Measurements from ENCODE around the gene POU2F2.
"Not testable (repeated sequence)": the region's sequence is repeated elsewhere in the genome, so short reads cannot be mapped to it uniquely, and the experiment has no call there.

POU2F2 gene

DNA sequence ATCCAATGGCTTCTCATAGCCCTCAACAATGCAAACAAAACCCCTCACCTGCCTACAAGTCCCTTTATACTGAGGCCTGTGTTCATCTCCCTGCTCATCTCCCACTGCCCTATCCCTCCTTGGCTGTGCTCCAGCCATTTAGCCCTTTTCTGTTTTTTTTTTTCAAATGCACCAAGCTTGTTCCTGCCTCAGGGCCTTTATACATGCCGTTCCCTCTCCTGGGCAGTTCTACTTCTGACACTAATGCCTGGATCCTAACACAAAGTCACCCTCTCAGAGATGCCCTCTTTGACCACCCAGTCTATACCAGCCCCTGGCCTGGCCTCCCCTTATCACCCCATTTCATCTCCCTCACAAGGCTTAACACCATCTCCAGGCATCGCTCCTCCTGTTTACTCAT, 29.4 kb downstream of the POU2F2 start:
- no peak for DNase-seq (ENCODE audit: low read depth in 1 of 2, low spot score in 1 of 2)

DNA sequence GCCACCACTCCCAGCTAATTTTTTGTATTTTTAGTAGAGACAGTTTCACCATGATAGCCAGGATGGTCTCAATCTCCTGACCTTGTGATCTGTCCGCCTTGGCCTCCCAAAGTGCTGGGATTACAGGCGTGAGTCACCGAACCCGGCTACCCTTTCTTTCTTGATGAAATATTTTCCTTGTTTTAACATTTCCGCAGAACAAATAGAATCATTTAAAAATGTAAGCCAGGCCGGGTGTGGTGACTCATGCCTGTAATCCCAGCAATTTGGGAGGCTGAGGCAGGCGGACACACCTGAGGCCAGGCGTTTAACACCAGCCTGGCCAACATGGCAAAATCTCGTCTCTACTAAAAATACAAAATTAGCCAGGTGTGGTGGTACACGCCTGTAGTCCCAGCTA, 32.0 kb downstream of the POU2F2 start:
- not testable (repeated sequence) for DNase-seq (ENCODE audit: low read depth in 1 of 2, low spot score in 1 of 2)

DNA sequence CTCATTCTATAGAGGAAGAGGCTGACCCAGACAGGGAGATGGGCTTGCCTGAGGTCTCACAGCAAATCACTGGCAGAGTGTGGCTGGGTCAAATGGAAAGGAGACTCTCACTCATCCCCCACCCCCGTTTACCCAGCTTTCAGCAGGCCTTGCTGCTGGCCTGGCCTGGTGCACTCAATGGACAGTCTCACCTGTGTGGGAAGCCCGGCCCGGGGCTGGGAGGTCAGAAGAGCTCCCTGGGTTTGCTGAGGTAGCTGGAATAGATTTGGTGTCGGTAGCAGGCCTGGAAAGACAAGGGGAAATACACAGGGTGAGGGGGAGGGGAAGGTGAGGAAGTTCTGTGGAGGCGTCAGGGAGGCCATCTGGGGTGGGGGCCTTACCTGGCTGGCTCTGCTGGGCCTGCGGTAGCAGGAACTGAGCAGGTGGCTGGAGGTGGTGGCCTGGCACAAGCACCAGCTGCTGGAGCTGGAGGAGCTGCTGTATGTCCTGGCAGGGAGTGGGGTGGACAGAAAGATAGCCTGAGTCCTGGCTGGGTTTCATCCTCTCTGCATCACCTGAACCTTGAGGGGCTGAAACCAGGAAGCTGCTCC, 32.8 kb downstream of the POU2F2 start:
- DNase-seq (ENCODE audit: low read depth in 1 of 2, low spot score in 1 of 2): no peak

DNA sequence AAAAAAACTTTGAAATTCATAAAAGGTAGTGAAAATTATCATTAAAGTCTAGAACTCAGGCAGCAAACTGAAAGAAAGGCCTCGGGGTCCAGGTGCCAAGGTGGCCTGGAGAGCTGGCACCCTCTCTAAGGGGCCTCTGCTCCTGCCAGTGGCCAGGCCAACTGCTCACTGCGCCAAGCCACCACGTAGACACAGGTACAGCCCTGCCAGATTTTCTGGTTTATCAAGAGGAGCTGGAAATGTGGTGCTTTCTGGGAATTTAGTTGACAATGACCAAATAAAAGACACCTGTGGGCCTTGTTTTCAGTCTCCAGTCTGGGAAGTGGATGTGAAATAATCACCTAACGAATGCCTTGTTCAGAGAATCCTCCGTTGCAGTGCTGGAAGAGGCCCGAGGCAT, 33.5 kb downstream of the POU2F2 start:
- DNase-seq (ENCODE audit: low read depth in 1 of 2, low spot score in 1 of 2): no peak

DNA sequence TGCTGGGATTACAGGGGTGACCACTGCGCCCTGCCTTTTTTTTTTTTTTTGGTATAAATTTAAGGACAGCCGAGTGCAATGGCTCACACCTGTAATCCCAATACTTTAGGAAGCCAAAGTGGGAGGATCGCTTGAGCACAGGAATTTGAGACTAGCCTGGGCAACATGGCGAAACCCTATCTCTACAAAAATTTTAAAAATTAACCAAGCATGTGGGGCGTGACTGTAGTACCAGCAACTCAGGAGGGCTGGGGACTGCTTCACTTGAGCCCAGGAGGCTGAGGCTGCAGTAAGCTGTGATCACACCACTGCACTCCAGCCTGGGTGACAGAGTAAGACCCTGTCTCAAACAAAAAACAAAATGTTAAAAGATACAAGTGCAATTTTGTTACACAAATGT, 34.8 kb downstream of the POU2F2 start:
- DNase-seq (ENCODE audit: low read depth in 1 of 2, low spot score in 1 of 2): no peak

DNA sequence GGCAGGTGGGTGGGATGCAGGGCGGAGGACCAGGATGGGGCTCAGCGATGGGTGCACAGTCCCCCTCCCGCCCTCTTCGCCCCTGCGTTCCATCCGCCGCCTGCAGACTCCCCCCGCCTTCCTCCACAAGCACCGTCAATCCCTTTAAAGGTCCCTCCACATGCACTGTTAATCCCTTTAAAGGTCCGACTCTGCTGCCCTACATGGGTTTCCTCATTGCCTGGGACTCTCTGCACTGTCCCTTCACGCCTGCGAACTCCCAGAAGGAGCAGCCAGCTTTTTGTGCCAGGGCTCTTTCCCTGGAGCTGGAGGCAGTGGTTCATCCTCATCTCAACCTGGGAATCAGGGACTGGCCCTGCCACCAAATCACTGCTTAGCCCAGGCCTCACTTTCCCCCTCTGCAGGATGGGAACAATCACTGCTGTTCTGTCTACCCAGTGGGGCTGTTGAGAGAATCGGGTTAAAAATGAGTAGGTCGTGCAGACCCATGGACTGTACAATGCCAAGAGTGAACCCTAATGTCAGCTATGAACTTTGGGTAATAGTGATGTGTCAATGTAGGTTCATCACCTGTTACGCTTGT, 35.9 kb downstream of the POU2F2 start:
- DNase-seq (ENCODE audit: low read depth in 1 of 2, low spot score in 1 of 2): no peak

DNA sequence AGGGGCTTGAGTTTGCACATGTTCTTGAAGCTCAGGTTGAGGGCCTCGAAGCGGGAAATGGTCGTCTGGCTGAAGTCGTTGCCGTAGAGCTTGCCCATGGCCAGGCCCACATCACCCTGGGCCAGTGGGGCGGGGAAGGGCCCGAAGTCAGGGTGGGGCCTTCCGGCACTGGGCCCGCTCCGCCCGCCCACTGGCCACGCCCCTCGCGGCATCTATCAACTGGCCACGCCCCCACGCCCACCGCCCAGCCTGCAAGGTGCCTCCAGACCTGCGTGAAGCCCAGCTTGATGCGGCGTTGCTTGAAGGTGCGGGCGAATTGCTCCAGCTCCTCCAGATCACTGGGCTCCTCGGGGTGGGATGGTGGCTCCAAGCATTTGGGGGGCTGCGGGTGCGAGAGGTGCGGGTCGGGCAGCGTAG, 36.4 kb downstream of the POU2F2 start:
- DNase-seq (ENCODE audit: low read depth in 1 of 2, low spot score in 1 of 2): no peak

DNA sequence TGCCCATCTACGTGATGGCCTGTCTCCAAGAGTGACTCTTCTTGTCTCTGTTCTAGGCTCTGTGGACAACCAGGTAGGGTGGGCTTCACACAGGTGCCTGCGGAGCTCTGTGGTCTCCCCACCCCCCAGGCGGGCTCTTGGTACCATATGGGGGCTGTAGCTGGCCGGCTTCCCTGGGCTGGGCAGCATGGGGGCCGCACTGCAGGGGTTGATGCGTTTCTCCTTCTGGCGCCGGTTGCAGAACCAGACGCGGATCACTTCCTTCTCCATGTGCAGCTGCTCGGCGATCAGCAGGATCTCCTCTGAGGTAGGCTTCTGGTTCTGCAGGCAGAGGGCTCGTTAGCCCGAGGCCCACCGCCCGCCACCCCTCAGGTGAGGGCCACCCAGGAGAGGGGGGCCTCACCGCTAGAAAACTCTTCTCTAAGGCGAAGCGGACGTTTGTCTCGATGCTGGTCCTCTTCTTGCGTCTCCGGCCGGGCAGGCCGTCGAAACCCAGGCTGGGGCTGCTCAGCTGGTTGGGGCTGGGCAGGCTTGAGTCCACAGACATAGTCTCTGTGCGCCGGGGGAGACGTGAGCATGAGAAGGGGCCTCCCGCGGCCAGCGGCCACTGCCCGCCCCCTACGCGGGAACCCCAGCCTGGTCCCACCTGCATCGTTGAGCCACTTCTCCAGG, 37.0 kb downstream of the POU2F2 start:
- DNase-seq (ENCODE audit: low read depth in 1 of 2, low spot score in 1 of 2): no peak

DNA sequence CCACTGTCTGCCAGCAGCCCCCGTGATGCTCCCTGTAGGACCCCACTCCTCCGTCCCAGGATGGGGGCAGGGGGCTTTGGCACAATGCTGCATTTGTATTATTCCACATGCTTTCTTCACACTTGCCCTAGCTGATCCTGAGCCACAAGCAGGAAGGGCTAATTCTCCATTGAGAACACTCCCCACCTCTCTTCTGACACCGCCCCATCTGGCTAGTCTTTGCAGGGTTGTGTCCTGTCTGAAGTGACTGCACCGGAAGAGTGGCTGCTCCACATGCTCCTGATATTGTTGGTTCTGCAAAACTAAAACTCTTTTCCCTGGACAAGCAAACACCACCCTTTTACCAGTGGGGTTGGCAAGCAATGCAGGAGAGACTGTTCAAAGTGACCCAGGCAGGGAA, 38.3 kb downstream of the POU2F2 start:
- DNase-seq (ENCODE audit: low read depth in 1 of 2, low spot score in 1 of 2): no peak

DNA sequence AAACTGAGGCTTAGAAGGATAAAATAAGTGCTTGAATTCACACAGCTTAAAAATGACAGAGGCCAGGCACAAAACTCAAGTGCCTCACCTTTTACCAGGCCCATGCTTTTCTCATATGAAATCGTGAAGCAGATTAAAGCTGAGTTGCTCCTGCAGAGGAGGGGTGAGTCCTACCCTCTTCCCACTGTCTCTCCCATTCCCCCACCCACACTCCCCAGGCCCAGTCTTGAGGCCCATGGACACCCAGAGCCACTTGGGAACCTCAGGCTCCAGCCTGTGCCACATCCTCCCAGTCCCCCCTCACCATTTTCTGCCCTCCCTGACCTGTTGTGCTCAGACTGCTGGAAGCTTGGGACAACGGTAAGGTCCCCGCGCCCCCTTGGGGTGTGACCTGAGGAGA, 38.7 kb downstream of the POU2F2 start:
- DNase-seq (ENCODE audit: low read depth in 1 of 2, low spot score in 1 of 2): no peak

DNA sequence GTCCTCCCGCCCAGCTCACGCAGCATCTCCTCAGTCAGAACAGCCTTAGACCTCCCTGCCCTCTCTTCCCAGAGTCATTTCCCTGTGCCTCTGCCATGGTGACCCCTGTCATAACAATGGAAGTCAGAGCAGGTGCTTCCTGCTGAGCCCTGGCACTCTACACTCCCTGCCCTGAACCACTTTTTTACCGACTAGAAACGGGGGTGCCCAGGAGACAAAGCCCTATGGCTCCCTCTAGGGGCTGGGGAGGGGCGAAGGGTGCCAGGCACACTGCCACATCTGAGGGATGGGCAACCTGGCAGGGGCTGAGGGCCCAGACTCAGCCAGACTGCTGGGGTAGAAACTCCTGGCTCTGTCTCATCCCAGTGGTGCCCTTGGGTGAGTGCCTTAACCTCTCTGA, 39.9 kb downstream of the POU2F2 start:
- no peak for DNase-seq (ENCODE audit: low read depth in 1 of 2, low spot score in 1 of 2)

DNA sequence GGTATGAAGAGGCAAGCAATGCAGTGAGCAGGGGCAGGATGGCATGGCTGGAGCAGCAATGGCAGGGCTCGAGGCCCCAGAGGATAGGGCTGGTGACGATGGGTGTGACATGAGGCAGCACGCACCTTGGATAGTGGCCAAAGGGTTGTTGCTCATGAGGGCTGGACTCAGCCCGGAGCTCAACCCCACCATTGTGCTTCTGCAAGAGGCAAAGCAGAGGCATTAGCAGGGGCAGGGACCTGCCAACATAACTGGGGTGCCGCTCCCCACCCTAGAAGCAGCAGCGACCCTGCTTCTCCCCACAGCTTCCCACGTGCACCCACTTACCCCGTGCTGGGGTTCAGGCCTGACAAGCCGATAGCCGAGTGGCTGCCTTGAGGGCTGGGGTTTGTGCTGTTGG, 40.5 kb downstream of the POU2F2 start:
- DNase-seq (ENCODE audit: low read depth in 1 of 2, low spot score in 1 of 2): no peak

DNA sequence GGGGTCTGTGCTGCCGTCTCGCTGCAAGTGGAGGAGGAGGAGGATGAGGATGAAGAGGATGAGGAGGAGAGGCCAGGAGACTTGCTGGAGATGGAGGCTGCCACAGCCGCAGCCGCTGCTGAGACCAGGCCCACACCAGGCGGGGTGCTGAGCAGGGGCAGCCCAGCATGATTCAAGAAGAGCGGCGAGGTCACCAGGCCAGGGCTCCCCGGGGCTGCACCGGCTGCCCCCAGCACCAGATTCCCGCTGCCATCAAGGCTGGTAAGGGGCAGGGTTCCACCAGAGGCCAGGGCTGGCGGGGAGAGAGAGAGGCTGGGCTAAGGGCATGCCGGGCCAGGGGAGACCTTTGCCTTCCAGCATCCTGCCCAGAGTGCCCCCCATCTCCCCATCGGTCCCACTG, 40.9 kb downstream of the POU2F2 start:
- no peak for DNase-seq (ENCODE audit: low read depth in 1 of 2, low spot score in 1 of 2)

DNA sequence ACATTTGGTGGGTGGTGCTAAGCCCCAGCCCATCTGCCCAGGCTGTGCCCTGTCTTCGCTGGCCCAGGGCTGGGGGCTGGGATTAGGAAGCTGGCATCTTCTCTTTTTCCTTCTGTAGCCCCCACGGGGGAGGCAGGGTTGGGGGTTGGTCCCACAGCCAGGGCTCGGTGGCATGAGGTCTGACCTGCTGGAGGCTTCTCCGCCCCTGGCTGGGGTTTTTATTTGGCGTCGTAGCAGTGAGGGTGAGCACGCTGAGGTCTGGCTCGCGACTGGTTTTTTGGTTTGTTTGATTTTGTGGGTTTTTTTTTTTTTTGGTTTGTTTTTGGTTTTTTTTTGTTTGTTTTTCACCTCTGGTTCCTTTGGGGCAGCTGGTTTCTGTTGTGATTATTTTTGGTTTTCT, 41.6 kb downstream of the POU2F2 start:
- DNase-seq (ENCODE audit: low read depth in 1 of 2, low spot score in 1 of 2): no peak

DNA sequence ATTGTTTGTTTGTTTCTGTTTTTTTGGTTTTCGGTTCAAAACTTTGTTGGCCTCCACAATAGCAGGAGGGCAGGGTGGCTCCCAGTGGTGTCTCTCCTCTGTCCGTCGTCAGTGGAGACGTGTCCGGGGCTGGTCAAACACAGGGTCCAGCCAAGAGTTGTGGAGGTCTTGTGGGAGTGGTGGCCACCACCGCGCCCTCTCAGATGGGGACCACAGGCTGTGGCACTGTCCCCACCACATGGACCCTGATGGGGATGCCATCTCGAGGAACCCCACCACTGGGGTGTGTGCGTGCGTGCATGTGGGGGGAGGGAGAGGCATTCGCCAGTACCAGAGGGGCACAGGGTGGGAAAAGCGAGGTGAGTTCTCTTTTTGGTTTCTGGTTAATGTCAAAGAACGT, 42.5 kb downstream of the POU2F2 start:
- DNase-seq (ENCODE audit: low read depth in 1 of 2, low spot score in 1 of 2): no peak

DNA sequence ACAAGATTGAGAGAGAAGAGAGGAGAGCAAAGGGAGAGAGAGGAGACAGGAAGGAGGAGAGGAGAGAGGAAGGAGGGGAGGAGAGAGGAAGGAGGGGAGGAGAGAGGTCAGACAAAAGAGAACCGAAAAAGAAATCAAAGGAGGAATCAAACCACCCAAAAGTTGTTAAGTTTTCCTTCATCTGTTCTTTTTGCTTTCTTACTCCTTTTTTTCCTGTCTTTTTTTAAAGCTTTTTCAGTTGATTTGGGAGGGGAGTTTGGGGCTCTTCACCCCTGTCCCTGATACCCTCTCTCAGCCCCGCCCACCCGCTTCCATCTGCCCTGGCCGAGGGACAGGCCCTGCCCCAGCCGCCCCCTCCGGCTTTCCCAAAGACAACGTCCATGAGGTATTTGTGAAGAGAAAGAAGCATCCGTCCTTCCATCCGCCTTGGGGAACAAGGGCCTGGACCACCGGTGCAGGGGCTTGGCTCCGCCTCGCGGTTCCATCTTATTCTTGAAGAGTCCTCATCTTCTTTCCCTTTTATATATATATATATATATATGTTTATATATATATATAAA, 43.0 kb downstream of the POU2F2 start:
- no peak for DNase-seq (ENCODE audit: low read depth in 1 of 2, low spot score in 1 of 2)

DNA sequence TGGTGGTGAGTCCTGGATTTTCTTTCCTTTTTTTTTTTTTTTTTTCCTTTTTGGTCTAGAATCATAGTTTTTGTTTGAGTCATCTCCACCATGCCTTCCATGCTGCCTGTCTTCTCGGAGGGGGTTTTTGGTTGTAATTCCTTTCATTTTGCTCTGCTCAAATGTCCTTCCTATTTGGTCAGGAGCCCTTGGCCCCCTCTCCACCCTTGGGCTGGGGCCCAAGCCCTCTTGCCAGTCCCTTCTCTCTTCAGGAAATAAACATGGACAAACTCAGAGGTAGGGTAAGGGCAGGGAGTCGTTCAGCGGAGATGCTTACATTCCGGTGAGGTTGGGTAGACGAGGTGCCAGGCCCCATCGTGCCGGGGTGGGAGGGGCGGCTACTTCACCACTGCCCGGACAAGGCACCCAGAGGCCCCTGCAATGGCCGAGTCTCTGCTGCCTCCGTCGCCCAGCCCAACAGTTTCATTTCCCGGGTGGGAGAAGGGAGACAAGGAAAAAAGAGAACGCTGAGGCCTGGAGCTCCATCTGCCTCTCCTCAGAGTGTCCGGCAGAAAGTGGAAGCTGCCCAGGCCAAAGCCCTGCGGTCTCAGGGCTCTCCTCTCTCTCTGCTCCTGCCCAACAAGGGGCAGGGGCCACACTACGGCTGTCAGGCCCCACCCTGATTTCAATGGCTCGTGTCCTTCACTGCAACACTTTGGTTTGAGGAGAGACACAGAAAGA, 43.6 kb downstream of the POU2F2 start:
- no peak for DNase-seq (ENCODE audit: low read depth in 1 of 2, low spot score in 1 of 2)

DNA sequence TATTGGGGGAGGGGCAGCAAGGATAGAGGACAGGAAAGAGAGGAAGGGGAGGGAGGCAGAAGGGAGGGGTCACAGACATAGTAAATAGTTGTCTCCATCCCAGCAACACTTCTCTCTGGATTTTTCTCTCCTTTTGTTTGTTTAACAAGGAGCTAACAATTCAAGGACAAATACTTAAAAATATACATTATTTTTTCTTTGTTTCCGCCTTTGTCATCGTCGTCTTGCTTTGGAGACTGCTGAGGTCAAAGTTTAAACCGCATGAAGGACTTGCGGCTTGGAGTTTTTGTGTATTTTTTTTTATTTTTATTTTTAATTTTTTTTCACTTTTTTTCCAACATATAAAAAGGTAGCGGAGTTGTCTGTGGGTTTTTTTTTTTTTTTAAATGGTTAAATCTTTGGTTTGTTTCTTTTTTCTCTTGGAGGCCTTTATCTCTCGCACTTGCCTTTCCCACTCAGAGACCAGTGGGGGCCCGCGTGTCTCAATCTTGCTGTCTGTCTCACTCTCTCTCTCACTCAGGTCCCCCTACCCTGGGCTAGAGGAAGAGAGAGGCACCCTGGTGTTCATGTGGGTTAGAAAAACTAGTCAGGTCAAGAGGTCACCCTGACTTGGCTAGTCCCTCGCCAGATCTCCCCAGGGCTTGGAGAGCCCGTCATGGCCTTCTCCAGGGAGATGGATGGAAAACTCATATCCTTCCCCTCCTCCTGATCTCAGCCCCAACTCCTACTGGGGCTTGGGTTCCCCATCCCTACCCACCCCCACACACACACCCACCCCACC, 45.3 kb downstream of the POU2F2 start:
- no peak for DNase-seq (ENCODE audit: low read depth in 1 of 2, low spot score in 1 of 2)

DNA sequence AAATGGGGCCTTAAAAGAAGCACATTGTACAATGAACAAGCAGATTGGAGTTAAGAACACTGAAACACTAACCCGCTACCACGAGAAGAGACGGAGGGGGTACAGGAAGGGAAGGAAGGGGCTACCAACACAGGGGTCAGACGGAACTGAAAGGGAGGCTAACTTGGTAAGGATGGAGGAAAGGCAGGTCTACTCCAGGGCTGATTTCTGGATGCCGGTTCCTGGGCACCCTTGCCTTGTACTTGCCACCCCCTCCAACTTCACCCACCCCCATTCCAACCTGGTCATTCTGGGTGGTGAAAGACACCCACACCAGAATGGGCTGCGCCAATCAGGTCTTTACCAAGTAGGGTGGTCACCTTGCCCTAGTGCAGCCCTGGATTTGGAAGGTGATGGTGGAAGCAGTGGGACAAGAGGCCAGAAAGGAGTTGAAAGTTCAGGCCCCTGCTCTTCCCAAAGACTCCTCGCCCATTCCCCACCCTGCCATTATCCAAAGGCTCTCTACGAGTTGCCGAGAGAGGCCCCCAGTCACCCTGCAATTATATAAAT, 46.0 kb downstream of the POU2F2 start:
- no peak for DNase-seq (ENCODE audit: low read depth in 1 of 2, low spot score in 1 of 2)

DNA sequence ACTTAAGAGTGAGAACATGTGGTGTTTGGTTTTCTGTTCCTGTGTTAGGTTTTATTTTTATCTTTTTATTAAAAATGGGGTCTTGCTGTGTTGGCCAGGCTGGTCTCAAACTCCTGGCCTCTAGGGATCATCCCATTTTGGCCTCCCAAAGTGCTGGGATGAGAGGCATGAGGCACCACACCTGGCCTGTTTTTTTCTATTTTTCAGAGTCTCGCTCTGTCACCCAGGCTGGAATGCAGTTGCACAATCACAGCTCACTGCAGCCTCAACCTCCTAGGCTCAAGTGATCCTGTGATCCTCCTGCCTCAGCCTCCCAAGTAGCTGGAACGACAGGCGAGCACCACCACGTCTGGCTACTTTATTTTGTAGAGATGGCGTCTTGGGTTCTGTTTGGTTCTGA, 48.7 kb downstream of the POU2F2 start:
- no peak for DNase-seq (ENCODE audit: low read depth in 1 of 2, low spot score in 1 of 2)
